T-helper 2 cell treated with Interferon-gamma antibody and Interleukin-4, amounts not matched to agents 5 μg/mL and 100 μg/mL, for 36 hours (primary cell): ENCODE measurements around the gene CLMN.
"Not testable (repeated sequence)": the region's sequence is repeated elsewhere in the genome, so short reads cannot be mapped to it uniquely, and the experiment has no call there.

Experiments used
- DNase-seq: peaks from one replicate; pipeline ENCODE4 v3.0.0; 2021; ENCODE audit warnings: low spot score
- H3K27ac Mint-ChIP-seq: one replicate; pipeline ENCODE4 v1.8.0; 2021; ENCODE audit warnings: mild to moderate bottlenecking, mixed read lengths
- H3K27me3 Mint-ChIP-seq: one replicate; pipeline ENCODE4 v1.8.0; 2021; ENCODE audit warnings: low read depth, mixed read lengths
- H3K36me3 Mint-ChIP-seq: one replicate; pipeline ENCODE4 v1.8.0; 2021; ENCODE audit warnings: low read depth, mixed read lengths
- H3K4me1 Mint-ChIP-seq: one replicate; pipeline ENCODE4 v1.8.0; 2021; ENCODE audit warnings: low read depth, mixed read lengths
- H3K4me3 Mint-ChIP-seq: one replicate; pipeline ENCODE4 v1.8.0; 2022; ENCODE audit warnings: mild to moderate bottlenecking, moderate library complexity, mixed read lengths
- H3K9me3 Mint-ChIP-seq: one replicate; pipeline ENCODE4 v1.8.0; 2021; ENCODE audit warnings: mixed read lengths

The CLMN gene

GRCh38 chr14:95215094-95215725 is 104.5 kb downstream of the CLMN start:
- H3K27ac Mint-ChIP-seq: no peak overlapping the region
- no peaks in the 10 kb centered on the region for H3K4me1 Mint-ChIP-seq
- H3K9me3 Mint-ChIP-seq: no peaks in the 10 kb centered on the region
- H3K36me3 Mint-ChIP-seq: no peaks in the 10 kb centered on the region
- H3K27me3 Mint-ChIP-seq: peaks cover 3% of the 10 kb centered on the region
- no peak for DNase-seq
- no peak overlapping the region for H3K4me3 Mint-ChIP-seq

- Mint-ChIP-seq H3K4me1 (no peaks in the 10 kb centered on the region), H3K27me3 (peaks cover 3% of the 10 kb centered on the region), H3K36me3 (no peaks in the 10 kb centered on the region), H3K4me3 (no peak overlapping the region), H3K27ac (no peak overlapping the region), H3K9me3 (no peaks in the 10 kb centered on the region)
- DNase-seq: no peak
Observed at GRCh38 chr14:95213774-95214173, 105.9 kb downstream of the CLMN start.

GRCh38 chr14:95211721-95212504 is 107.8 kb downstream of the CLMN start:
- H3K4me3 Mint-ChIP-seq: no peak overlapping the region
- no peak for DNase-seq
- H3K4me1 Mint-ChIP-seq: no peaks in the 10 kb centered on the region
- H3K9me3 Mint-ChIP-seq: no peaks in the 10 kb centered on the region
- no peak overlapping the region for H3K27ac Mint-ChIP-seq
- H3K36me3 Mint-ChIP-seq: no peaks in the 10 kb centered on the region
- H3K27me3 Mint-ChIP-seq: peaks cover 3% of the 10 kb centered on the region

GRCh38 chr14:95210699-95211098 is 109.0 kb downstream of the CLMN start:
- H3K4me3 Mint-ChIP-seq: no peak overlapping the region
- no peaks in the 10 kb centered on the region for H3K9me3 Mint-ChIP-seq
- H3K36me3 Mint-ChIP-seq: no peaks in the 10 kb centered on the region
- peaks cover 3% of the 10 kb centered on the region for H3K27me3 Mint-ChIP-seq
- H3K27ac Mint-ChIP-seq: no peak overlapping the region
- H3K4me1 Mint-ChIP-seq: no peaks in the 10 kb centered on the region
- DNase-seq: no peak

GRCh38 chr14:95208598-95208997 is 111.1 kb downstream of the CLMN start:
- H3K27me3 Mint-ChIP-seq: peaks cover 6% of the 10 kb centered on the region

GRCh38 chr14:95207475-95208233 is 112.1 kb downstream of the CLMN start:
- Mint-ChIP-seq H3K27me3 (peaks cover 6% of the 10 kb centered on the region), H3K27ac (no peak overlapping the region), H3K36me3 (no peaks in the 10 kb centered on the region), H3K9me3 (no peaks in the 10 kb centered on the region), H3K4me3 (no peak overlapping the region), H3K4me1 (no peaks in the 10 kb centered on the region)
- no peak for DNase-seq

More at GRCh38 chr14:95208598-95208997, 111.1 kb downstream of the CLMN start:
- H3K36me3 Mint-ChIP-seq: no peaks in the 10 kb centered on the region
- no peaks in the 10 kb centered on the region for H3K4me1 Mint-ChIP-seq
- H3K4me3 Mint-ChIP-seq: no peak overlapping the region
- no peak overlapping the region for H3K27ac Mint-ChIP-seq
- no peak for DNase-seq
- H3K9me3 Mint-ChIP-seq: no peaks in the 10 kb centered on the region

- peaks cover 3% of the 10 kb centered on the region for H3K27me3 Mint-ChIP-seq
- no peak overlapping the region for H3K27ac Mint-ChIP-seq
- H3K36me3 Mint-ChIP-seq: no peaks in the 10 kb centered on the region
- no peak for DNase-seq
- H3K4me1 Mint-ChIP-seq: no peaks in the 10 kb centered on the region
- no peaks in the 10 kb centered on the region for H3K9me3 Mint-ChIP-seq
- no peak overlapping the region for H3K4me3 Mint-ChIP-seq
Observed at GRCh38 chr14:95206534-95206933, 113.2 kb downstream of the CLMN start.

GRCh38 chr14:95204705-95205104 is 115.0 kb downstream of the CLMN start:
- no peak overlapping the region for H3K4me3 Mint-ChIP-seq
- H3K9me3 Mint-ChIP-seq: no peaks in the 10 kb centered on the region
- H3K4me1 Mint-ChIP-seq: no peaks in the 10 kb centered on the region
- no peak overlapping the region for H3K27ac Mint-ChIP-seq
- H3K27me3 Mint-ChIP-seq: peaks cover 3% of the 10 kb centered on the region
- H3K36me3 Mint-ChIP-seq: no peaks in the 10 kb centered on the region
- no peak for DNase-seq

GRCh38 chr14:95201745-95202144 is 118.0 kb downstream of the CLMN start:
- H3K4me1 Mint-ChIP-seq, H3K4me3 Mint-ChIP-seq, H3K36me3 Mint-ChIP-seq, H3K9me3 Mint-ChIP-seq, H3K27ac Mint-ChIP-seq, H3K27me3 Mint-ChIP-seq, DNase-seq: not testable (repeated sequence)

GRCh38 chr14:95200404-95200803 is 119.3 kb downstream of the CLMN start:
- DNase-seq: no peak
- Mint-ChIP-seq H3K27me3 (peaks cover 5% of the 10 kb centered on the region), H3K4me3 (no peak overlapping the region), H3K36me3 (no peaks in the 10 kb centered on the region), H3K9me3 (no peaks in the 10 kb centered on the region), H3K4me1 (no peaks in the 10 kb centered on the region), H3K27ac (no peak overlapping the region)

- H3K4me1 Mint-ChIP-seq: no peaks in the 10 kb centered on the region
- no peaks in the 10 kb centered on the region for H3K9me3 Mint-ChIP-seq
- no peak overlapping the region for H3K27ac Mint-ChIP-seq
- no peaks in the 10 kb centered on the region for H3K36me3 Mint-ChIP-seq
- H3K4me3 Mint-ChIP-seq: no peak overlapping the region
- peaks cover 5% of the 10 kb centered on the region for H3K27me3 Mint-ChIP-seq
- DNase-seq: no peak
Observed at GRCh38 chr14:95199298-95199983, 120.3 kb downstream of the CLMN start.

GRCh38 chr14:95198320-95198719 is 121.4 kb downstream of the CLMN start:
- no peaks in the 10 kb centered on the region for H3K36me3 Mint-ChIP-seq
- H3K4me1 Mint-ChIP-seq: no peaks in the 10 kb centered on the region
- no peak overlapping the region for H3K4me3 Mint-ChIP-seq
- H3K27me3 Mint-ChIP-seq: peaks cover 2% of the 10 kb centered on the region
- no peak for DNase-seq
- no peaks in the 10 kb centered on the region for H3K9me3 Mint-ChIP-seq
- H3K27ac Mint-ChIP-seq: no peak overlapping the region

- Mint-ChIP-seq H3K4me1 (no peaks in the 10 kb centered on the region), H3K4me3 (no peak overlapping the region), H3K36me3 (no peaks in the 10 kb centered on the region), H3K27me3 (peaks cover 2% of the 10 kb centered on the region), H3K9me3 (no peaks in the 10 kb centered on the region), H3K27ac (no peak overlapping the region)
- no peak for DNase-seq
Observed at GRCh38 chr14:95197551-95197950, 122.2 kb downstream of the CLMN start.
